ENCODE results near the gene BSND. TPM values are rescaled to one million over a fixed set of nuclear protein-coding genes. Genes with fewer than 3 reads are reported as not detected.
A peak's percentile ranks its signal among the peaks of the same experiment; 100 is the strongest.

BSND gene
- total RNA-seq, 6 donors from 2014 or later, result under 0.01 to 0.10 TPM; not detected in 4

GRCh38 chr1:54995835-54996234 lies 2.9 kb upstream of the BSND start:
- no peak for ATAC-seq (ENCODE audit: low FRiP score in 2 of 2)
- peaks cover 0 to 10% (median 4%) of the 10 kb centered on the region in 4 donors for H3K27me3 ChIP-seq

GRCh38 chr1:54996359-54996868 lies 2.3 kb upstream of the BSND start:
- 1 to 8% methylated on average over 10 to 20 of the region's 23 CpGs for WGBS, 2 donors
- Histone ChIP-seq H3K27ac (no peak overlapping the region), H3K4me1 (peaks cover 8 to 11% (median 10%) of the 10 kb centered on the region in 4 donors), H3K27me3 (peaks cover 0 to 10% (median 4%) of the 10 kb centered on the region in 4 donors), H3K36me3 (no peaks in the 10 kb centered on the region), H3K9me3 (no peaks in the 10 kb centered on the region), H3K4me3 (peak overlapping the region in 3 of 4 donors; percentile 2 to 23 (median 7))
- TF ChIP-seq CTCF (IDR thresholded peaks at IDR 0.05) (peak; percentile 62 to 84 (median 76)), POLR2A (IDR thresholded peaks at IDR 0.05) (no peak)
- ATAC-seq (ENCODE audit: low FRiP score in 2 of 2), result peak; percentile 79 to 89
- peak; percentile 72 to 81 for DNase-seq

More at GRCh38 chr1:54995835-54996234, 2.9 kb upstream of the BSND start:
- TF ChIP-seq EP300 (IDR thresholded peaks at IDR 0.05), result no peak
- no peak for TF ChIP-seq POLR2A (IDR thresholded peaks at IDR 0.05)
- TF ChIP-seq POLR2AphosphoS5 (IDR thresholded peaks at IDR 0.05), result no peak
- Histone ChIP-seq H3K27ac (no peak overlapping the region), H3K4me3 (no peak overlapping the region), H3K36me3 (no peaks in the 10 kb centered on the region), H3K9me3 (no peaks in the 10 kb centered on the region), H3K4me1 (peaks cover 8 to 11% (median 10%) of the 10 kb centered on the region in 4 donors)
- DNase-seq, result no peak
- WGBS, 2 donors, result 68 to 73% methylated on average over 9 of the region's 9 CpGs

- no peaks in the 10 kb centered on the region for H3K36me3 ChIP-seq
- H3K9me3 ChIP-seq, result no peaks in the 10 kb centered on the region
- TF ChIP-seq POLR2AphosphoS5 (IDR thresholded peaks at IDR 0.05), result no peak
- no peak for TF ChIP-seq EP300 (IDR thresholded peaks at IDR 0.05)
- TF ChIP-seq CTCF (IDR thresholded peaks at IDR 0.05), result no peak
- no peak for TF ChIP-seq POLR2A (IDR thresholded peaks at IDR 0.05)
- peaks cover 0 to 10% (median 4%) of the 10 kb centered on the region in 4 donors for H3K27me3 ChIP-seq
- no peak overlapping the region for H3K27ac ChIP-seq
- H3K4me1 ChIP-seq, result peaks cover 8 to 11% (median 10%) of the 10 kb centered on the region in 4 donors
- ATAC-seq (ENCODE audit: low FRiP score in 2 of 2) (peak in 1 of 2 donors; percentile 18), DNase-seq (peak in 1 of 2 donors; percentile 80)
- H3K4me3 ChIP-seq, result peak overlapping the region in 3 of 4 donors; percentile 2 to 23 (median 7)
- WGBS, 2 donors, result 14 to 20% methylated on average over 28 to 34 of the region's 46 CpGs
These were observed 1.6 kb upstream of the BSND start for GRCh38 chr1:54996869-54997710.

- Histone ChIP-seq H3K36me3 (no peaks in the 10 kb centered on the region), H3K27me3 (peaks cover 0 to 10% (median 4%) of the 10 kb centered on the region in 4 donors), H3K9me3 (no peaks in the 10 kb centered on the region), H3K4me3 (no peak overlapping the region), H3K27ac (no peak overlapping the region), H3K4me1 (peaks cover 8 to 11% (median 10%) of the 10 kb centered on the region in 4 donors)
- ATAC-seq (ENCODE audit: low FRiP score in 2 of 2), result no peak
- DNase-seq, result no peak
- TF ChIP-seq CTCF (IDR thresholded peaks at IDR 0.05), result no peak
- TF ChIP-seq POLR2AphosphoS5 (IDR thresholded peaks at IDR 0.05), result no peak
- TF ChIP-seq EP300 (IDR thresholded peaks at IDR 0.05), result no peak
- no peak for TF ChIP-seq POLR2A (IDR thresholded peaks at IDR 0.05)
- 61 to 75% methylated on average over 6 of the region's 6 CpGs for WGBS, 2 donors
These were observed 1.1 kb upstream of the BSND start for GRCh38 chr1:54997711-54997986.

GRCh38 chr1:54998100-54998499 lies 633 bp upstream of the BSND start:
- no peaks in the 10 kb centered on the region for H3K36me3 ChIP-seq
- DNase-seq, result no peak
- 71 to 86% methylated on average over 2 to 6 of the region's 6 CpGs for WGBS, 2 donors
- peaks cover 8 to 11% (median 10%) of the 10 kb centered on the region in 4 donors for H3K4me1 ChIP-seq
- no peak overlapping the region for H3K4me3 ChIP-seq
- H3K9me3 ChIP-seq, result no peaks in the 10 kb centered on the region
- peaks cover 0 to 10% (median 4%) of the 10 kb centered on the region in 4 donors for H3K27me3 ChIP-seq
- H3K27ac ChIP-seq, result no peak overlapping the region
- TF ChIP-seq CTCF (IDR thresholded peaks at IDR 0.05) (no peak), EP300 (IDR thresholded peaks at IDR 0.05) (no peak), POLR2AphosphoS5 (IDR thresholded peaks at IDR 0.05) (no peak), POLR2A (IDR thresholded peaks at IDR 0.05) (no peak)
- no peak for ATAC-seq (ENCODE audit: low FRiP score in 2 of 2)

Measured in upper lobe of left lung (tissue), 6 donors.